SH-SY5Y (cell line): ENCODE data around the gene ABCD2.

Experiments
- GATA2 ChIP-seq: IDR thresholded peaks from 2 replicates; pipeline ENCODE4 v1.6.1; 2011; ENCODE audit warnings: mild to moderate bottlenecking, low read depth, low read length
- GATA3 ChIP-seq: IDR thresholded peaks from 2 replicates; pipeline ENCODE4 v1.6.1; 2011; ENCODE audit warnings: low read depth, mild to moderate bottlenecking, low read length, moderate library complexity

DNA sequence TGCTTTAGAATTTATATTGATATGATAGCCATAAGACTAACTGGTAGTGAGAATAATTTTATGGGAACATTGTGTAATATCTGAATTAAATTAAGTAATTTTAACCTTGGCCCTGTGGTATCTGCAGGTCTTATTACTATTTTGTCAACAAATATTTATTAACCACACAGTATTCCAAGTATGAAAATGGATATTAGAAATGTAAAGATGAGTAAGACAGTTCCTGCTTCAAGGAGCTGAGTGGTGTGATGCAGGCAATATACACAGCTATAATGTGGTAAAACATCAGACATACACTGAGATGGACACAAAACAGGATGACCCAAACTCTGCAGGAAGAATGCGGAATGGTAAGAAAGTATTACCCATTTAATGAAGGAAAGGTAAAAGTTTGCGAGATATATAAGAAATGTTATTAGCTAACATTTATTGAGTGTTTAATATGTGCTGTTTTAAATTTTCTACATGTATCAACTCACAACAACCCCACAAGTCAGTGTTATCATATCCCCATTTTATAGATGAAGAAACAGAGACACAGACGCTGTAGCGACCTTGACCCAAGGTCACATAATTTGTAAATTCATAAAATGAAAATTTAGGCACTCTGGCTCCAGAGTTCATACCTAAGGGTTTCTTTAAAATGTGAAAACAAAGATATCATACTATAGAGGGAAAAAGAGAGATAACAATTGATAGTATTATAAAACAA lies 12.7 kb downstream of the ABCD2 start:
- TF ChIP-seq GATA2: no peak
- no peak for TF ChIP-seq GATA3
